Neutrophil (primary cell): ENCODE measurements around the gene ARHGAP44.

Source experiments
- H3K27ac ChIP-seq: fragments of 200-600 bp; sonication (generic); 2 replicates; pipeline ENCODE4 v1.5.1; 2016; ENCODE audit warnings: mild to moderate bottlenecking, moderate library complexity
- H3K27me3 ChIP-seq: fragments of 200-600 bp; sonication (generic); 2 replicates; pipeline ENCODE4 v1.6.0; 2016; ENCODE audit warnings: mild to moderate bottlenecking
- H3K36me3 ChIP-seq: fragments of 200-600 bp; sonication (generic); 2 replicates; pipeline ENCODE4 v1.5.1; 2017
- H3K4me1 ChIP-seq, 2 experiments: fragments of 200-600 bp in 1 of 2; sonication (generic) in 1 of 2; 1 replicate in 1 of 2; 2 replicates in 1 of 2; pipeline versions ENCODE4 v1.5.1 to v1.6.1; 2013 to 2016; ENCODE audit warnings: low read depth in 1 of 2, low read length in 1 of 2, mild to moderate bottlenecking in 1 of 2, moderate library complexity in 1 of 2; ENCODE audit not compliant: control insufficient read depth in 1 of 2, insufficient read depth in 1 of 2
- H3K4me3 ChIP-seq, 2 experiments: fragments of 200-600 bp in 1 of 2; sonication (generic) in 1 of 2; 1 replicate in 1 of 2; 2 replicates in 1 of 2; pipeline ENCODE4 v1.5.1; 2013 to 2016; ENCODE audit warnings: low read depth in 1 of 2, low read length in 1 of 2, mild to moderate bottlenecking in 1 of 2, moderate library complexity in 1 of 2
- H3K9me3 ChIP-seq: fragments of 200-600 bp; sonication (generic); 2 replicates; pipeline ENCODE4 v1.5.1; 2016
- CTCF ChIP-seq: fragments of 200-600 bp; sonication (generic); IDR thresholded peaks from 2 replicates; pipeline ENCODE4 v1.5.1; 2016; ENCODE audit warnings: antibody characterized with exemption

Gene ARHGAP44

DNA sequence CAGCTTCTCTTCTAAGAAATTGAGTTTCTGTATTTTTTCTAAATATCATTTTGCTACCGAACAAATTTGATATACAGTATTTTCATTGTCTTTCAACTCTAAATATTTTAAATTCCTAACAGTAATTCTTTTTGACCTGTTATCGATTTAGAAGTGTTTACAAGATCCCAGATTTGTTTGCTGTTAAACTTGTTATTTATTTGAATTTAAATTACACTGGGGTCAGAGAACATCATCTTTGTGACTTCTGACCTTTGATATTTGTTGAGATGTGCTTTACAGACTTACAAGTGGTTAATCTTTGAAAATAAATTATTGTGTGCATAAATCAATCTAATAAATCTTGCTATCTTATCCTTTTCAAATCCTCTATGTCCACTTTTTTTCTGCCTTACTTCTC lies 94.2 kb downstream of the ARHGAP44 start:
- TF ChIP-seq CTCF: no peak
- H3K4me1 ChIP-seq: no peaks in the 10 kb centered on the region
- H3K36me3 ChIP-seq: no peaks in the 10 kb centered on the region
- no peak overlapping the region for H3K4me3 ChIP-seq
- H3K27ac ChIP-seq: no peak overlapping the region
- no peaks in the 10 kb centered on the region for H3K27me3 ChIP-seq
- H3K9me3 ChIP-seq: no peaks in the 10 kb centered on the region

GRCh38 chr17:12887088-12887487 lies 97.8 kb downstream of the ARHGAP44 start:
- Histone ChIP-seq H3K4me3 (no peak overlapping the region), H3K36me3 (no peaks in the 10 kb centered on the region), H3K27ac (no peak overlapping the region), H3K9me3 (no peaks in the 10 kb centered on the region), H3K4me1 (no peaks in the 10 kb centered on the region), H3K27me3 (no peaks in the 10 kb centered on the region)
- TF ChIP-seq CTCF: no peak

DNA sequence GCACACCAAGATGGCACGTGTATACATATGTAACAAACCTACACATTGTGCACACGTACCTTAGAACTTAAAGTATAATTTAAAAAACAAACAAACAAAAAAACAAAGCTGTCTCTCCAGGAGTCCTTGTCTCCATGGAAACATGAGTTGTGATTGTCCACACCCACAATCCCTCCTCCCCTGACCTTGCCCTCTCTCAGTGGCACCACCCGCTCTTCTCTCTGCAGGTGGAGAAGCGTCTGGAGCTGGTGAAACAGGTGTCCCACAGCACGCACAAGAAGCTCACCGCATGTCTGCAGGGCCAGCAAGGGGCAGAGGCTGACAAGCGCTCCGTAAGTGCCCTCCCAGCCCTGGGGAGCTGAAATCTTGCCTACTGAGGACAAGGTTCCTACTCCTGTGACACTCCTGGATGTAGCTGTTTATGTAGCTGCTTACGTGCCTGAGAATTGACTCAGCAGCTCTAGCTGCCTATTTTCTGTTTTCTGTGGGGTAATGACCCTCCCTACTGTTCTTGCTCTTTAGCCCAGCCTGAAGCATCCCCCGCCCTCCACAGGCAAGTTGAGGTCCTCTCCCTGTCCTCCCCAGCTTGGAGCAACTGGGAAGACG lies 107.0 kb downstream of the ARHGAP44 start:
- Histone ChIP-seq H3K27me3 (no peaks in the 10 kb centered on the region), H3K9me3 (no peaks in the 10 kb centered on the region), H3K27ac (no peak overlapping the region), H3K4me3 (no peak overlapping the region), H3K4me1 (no peaks in the 10 kb centered on the region), H3K36me3 (no peaks in the 10 kb centered on the region)
- no peak for TF ChIP-seq CTCF

- no peak for TF ChIP-seq CTCF
- H3K27me3 ChIP-seq: no peaks in the 10 kb centered on the region
- H3K4me1 ChIP-seq: no peaks in the 10 kb centered on the region
- no peak overlapping the region for H3K27ac ChIP-seq
- no peak overlapping the region for H3K4me3 ChIP-seq
- H3K36me3 ChIP-seq: no peaks in the 10 kb centered on the region
- no peaks in the 10 kb centered on the region for H3K9me3 ChIP-seq
Observed at GRCh38 chr17:12898110-12898509, 108.8 kb downstream of the ARHGAP44 start.

GRCh38 chr17:12899604-12900003 lies 110.3 kb downstream of the ARHGAP44 start:
- no peak overlapping the region for H3K27ac ChIP-seq
- H3K4me3 ChIP-seq: no peak overlapping the region
- TF ChIP-seq CTCF: no peak
- H3K4me1 ChIP-seq: no peaks in the 10 kb centered on the region
- no peaks in the 10 kb centered on the region for H3K27me3 ChIP-seq
- H3K9me3 ChIP-seq: no peaks in the 10 kb centered on the region
- H3K36me3 ChIP-seq: no peaks in the 10 kb centered on the region

DNA sequence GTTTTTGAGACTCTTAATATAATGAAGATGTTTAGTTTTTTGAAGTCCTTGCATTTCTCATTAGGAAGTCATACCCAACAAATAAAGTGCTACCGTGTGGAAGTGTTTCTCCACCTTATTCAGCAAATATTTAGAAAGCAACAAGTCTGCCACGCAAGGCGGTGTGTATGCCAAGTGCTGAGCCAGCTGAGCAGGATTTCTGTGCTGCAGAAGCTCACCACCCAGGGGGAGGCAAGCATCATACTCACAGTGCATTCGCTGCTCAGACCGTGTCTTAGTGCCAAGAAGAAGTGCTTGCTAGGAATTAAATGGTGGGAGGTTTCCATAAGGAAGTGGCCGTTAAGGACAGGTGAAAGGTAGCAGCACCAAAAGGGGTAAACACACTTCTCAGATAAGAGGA lies 111.2 kb downstream of the ARHGAP44 start:
- H3K36me3 ChIP-seq: no peaks in the 10 kb centered on the region
- TF ChIP-seq CTCF: no peak
- H3K4me1 ChIP-seq: no peaks in the 10 kb centered on the region
- no peak overlapping the region for H3K4me3 ChIP-seq
- no peaks in the 10 kb centered on the region for H3K27me3 ChIP-seq
- H3K27ac ChIP-seq: no peak overlapping the region
- H3K9me3 ChIP-seq: no peaks in the 10 kb centered on the region
